SH-SY5Y (cell line): ENCODE measurements around the gene TMEM202.

Experiments
- GATA2 ChIP-seq: IDR thresholded peaks from 2 replicates; pipeline ENCODE4 v1.6.1; 2011; ENCODE audit warnings: mild to moderate bottlenecking, low read depth, low read length
- GATA3 ChIP-seq: IDR thresholded peaks from 2 replicates; pipeline ENCODE4 v1.6.1; 2011; ENCODE audit warnings: low read depth, mild to moderate bottlenecking, low read length, moderate library complexity

TMEM202 gene

DNA sequence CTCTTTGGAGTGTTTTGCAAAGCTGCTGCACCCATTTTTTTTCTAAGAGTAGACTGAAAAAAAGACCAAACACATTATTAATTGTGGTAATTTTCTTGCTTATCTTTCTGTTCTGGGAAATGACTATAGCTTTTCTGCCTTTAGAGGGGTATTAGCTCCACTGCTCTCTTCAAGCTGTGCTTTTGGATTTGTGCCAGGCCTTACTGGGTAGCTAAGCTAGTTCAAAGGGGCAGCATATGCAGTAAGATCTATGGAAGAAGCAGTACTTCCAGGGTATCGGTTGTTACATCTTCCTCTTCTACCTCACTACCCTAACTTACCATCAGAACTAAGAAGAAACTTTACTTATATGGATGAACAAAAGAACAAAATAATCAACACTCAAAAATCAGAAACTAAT lies 47.3 kb downstream of the TMEM202 start:
- no peak for TF ChIP-seq GATA2
- TF ChIP-seq GATA3: no peak

DNA sequence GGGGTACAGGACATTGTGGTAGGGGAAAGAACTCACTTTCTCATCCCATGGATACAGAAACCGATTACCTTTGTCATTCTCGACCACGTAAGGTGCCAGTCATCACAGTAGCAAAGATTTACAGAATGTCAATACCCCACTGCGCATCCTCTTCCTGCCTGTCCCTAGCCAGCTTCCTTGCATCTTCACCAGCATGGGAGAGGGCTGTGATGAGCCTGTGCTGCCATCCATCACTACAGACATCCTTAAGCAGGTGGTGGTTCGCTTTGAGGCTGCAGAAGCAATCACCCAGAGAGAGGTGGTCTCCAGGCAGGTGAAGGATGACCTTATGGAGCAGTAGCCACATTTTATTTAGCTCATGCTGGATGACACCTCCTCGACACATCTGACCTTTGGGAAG lies 52.7 kb downstream of the TMEM202 start:
- TF ChIP-seq GATA2 (no peak), GATA3 (no peak)

DNA sequence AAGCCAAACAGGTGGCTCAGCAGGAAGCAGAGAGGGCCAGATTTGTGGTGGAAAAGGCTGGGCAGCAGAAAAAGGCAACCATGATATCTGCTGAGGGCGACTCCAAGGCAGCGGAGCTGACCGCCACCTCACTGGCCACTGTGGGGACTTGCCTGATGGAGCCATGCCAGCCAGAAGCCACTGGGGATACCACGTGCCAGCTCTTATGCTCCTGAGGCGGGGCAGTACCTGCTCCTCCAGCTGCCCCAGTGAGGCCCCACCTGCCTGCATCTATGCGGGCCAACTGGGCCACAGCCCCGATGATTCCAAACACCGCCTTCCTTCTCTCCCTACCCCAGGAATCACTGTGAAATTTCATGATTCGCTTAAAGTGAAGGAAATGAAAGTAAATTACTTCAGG lies 53.1 kb downstream of the TMEM202 start:
- no peak for TF ChIP-seq GATA3

DNA sequence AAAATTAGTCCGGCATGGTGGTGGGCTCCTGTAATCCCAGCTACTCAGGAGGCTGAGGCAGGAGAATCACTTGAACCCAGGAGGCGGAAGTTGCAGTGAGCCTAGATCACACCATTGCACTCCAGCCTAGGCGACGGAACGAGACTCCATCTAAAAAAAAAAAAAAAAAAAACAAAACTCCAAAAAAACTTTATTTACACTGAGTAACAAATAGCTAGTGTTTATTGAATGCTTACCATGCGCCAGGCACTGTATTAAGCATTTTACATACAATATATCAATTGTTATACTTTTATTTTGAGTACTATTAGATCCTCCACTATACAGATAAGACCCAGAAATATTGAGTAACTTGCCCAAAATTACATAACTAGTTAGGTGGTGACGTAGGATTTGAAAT lies 58.6 kb downstream of the TMEM202 start:
- TF ChIP-seq GATA3 (no peak), GATA2 (no peak)
